ENCODE results near the gene MIOS. TPM values are rescaled to one million over a fixed set of nuclear protein-coding genes. Genes with fewer than 3 reads are reported as not detected.

The MIOS gene
- total RNA-seq, 2 experiments from 2014 or later: 63.0 to 67.3 TPM

DNA sequence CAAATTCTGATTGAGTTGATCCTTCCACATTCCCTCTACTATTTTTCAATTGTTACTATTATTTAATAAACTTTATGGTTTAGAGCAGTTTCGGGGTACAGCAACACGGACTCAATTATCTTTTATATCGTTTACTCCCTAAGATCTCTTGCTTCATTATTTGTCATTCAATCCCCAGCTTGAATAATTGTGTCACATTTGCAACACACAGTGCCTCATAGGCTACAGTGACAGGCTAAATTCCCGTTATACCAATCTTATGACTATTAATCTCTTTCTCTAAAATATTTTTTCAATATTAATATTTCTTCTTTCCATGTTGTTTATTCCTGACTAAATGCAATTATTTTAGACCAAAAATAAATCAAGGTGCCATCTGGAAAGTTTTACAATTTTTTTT is 27.0 kb upstream of the MIOS start:
- intact Hi-C loops (cut with micrococcal nuclease): loop anchor here (10.0 kb wide), 1 partner anchor 115 kb away; no protein-coding TSS in a partner anchor
- H3K4me1 Mint-ChIP-seq (ENCODE audit: low read depth): no peaks in the 10 kb centered on the region
- H3K9me3 Mint-ChIP-seq: no peaks in the 10 kb centered on the region
- no peak overlapping the region for H3K4me3 Mint-ChIP-seq
- peaks cover 3% of the 10 kb centered on the region for H3K27me3 Mint-ChIP-seq
- DNase-seq (no peak), ATAC-seq (no peak)
- H3K27ac Mint-ChIP-seq: no peak overlapping the region
- no peak for TF ChIP-seq CTCF (IDR thresholded peaks at IDR 0.05)
- CTCF ChIA-PET: interaction anchor here (1.1 kb wide), 1 partner anchor 437 kb away, joined by 4 read pairs; no protein-coding TSS in a partner anchor
- no peaks in the 10 kb centered on the region for H3K36me3 Mint-ChIP-seq (ENCODE audit: low read depth)
- POLR2A ChIA-PET: no interaction called here

DNA sequence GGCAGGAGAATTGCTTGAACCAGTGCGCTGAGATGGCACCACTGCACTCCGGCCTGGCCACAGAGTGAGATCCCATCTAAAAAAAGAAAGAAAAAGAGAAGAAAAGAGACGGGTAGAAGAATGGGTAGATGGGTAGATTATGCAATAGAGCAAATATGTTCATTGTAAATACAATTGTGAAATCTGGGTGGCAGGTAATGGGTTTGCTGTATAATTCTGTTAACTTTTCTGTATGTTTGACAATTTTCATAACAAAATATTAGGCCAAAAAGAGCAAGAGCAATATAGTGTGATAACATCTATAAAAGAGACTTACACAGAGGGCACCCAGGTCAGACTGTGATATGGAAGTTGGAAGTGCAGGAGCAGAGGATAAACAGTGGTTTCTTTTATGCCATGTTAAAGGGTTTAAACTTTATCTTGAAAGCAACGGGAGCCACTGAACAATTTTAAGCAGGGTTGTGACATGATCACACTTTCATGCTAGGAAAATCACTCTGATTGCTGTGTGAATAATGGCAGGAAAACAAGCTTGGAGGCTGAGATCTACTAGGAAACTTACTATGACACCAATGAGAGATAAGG is 24.3 kb upstream of the MIOS start:
- CTCF ChIA-PET: interaction anchor here (0.7 to 1.9 kb wide), 7 partner anchors 18 to 446 kb away, joined by 3 to 9 read pairs (median 3); no protein-coding TSS in a partner anchor
- Mint-ChIP-seq H3K36me3 (ENCODE audit: low read depth) (no peaks in the 10 kb centered on the region), H3K4me3 (no peak overlapping the region), H3K27me3 (no peaks in the 10 kb centered on the region), H3K4me1 (ENCODE audit: low read depth) (no peaks in the 10 kb centered on the region), H3K9me3 (no peaks in the 10 kb centered on the region), H3K27ac (no peak overlapping the region)
- ATAC-seq: no peak
- no peak for DNase-seq
- POLR2A ChIA-PET: interaction anchor here (0.5 kb wide), 1 partner anchor 189 kb away, joined by 4 read pairs; no protein-coding TSS in a partner anchor
- intact Hi-C loops (cut with micrococcal nuclease): no loop called here
- TF ChIP-seq CTCF (IDR thresholded peaks at IDR 0.05): no peak

GRCh38 chr7:7548407-7548806 is 18.3 kb upstream of the MIOS start:
- Mint-ChIP-seq H3K36me3 (ENCODE audit: low read depth) (no peaks in the 10 kb centered on the region), H3K4me3 (no peak overlapping the region), H3K27me3 (no peaks in the 10 kb centered on the region), H3K9me3 (no peaks in the 10 kb centered on the region), H3K27ac (no peak overlapping the region), H3K4me1 (ENCODE audit: low read depth) (no peaks in the 10 kb centered on the region)
- intact Hi-C loops (cut with micrococcal nuclease): no loop called here
- CTCF ChIA-PET: no interaction called here
- TF ChIP-seq CTCF (IDR thresholded peaks at IDR 0.05): no peak
- DNase-seq (no peak), ATAC-seq (no peak)
- POLR2A ChIA-PET: interaction anchor here (0.6 kb wide), 1 partner anchor 228 kb away, joined by 3 read pairs; no protein-coding TSS in a partner anchor

GRCh38 chr7:7550663-7551062 is 16.0 kb upstream of the MIOS start:
- TF ChIP-seq CTCF (IDR thresholded peaks at IDR 0.05): no peak
- no peak overlapping the region for H3K27ac Mint-ChIP-seq
- H3K27me3 Mint-ChIP-seq: no peaks in the 10 kb centered on the region
- no peak overlapping the region for H3K4me3 Mint-ChIP-seq
- no peaks in the 10 kb centered on the region for H3K9me3 Mint-ChIP-seq
- no peak for ATAC-seq
- no peak for DNase-seq
- H3K36me3 Mint-ChIP-seq (ENCODE audit: low read depth): no peaks in the 10 kb centered on the region
- intact Hi-C loops (cut with micrococcal nuclease): no loop called here
- CTCF ChIA-PET: interaction anchor here (0.8 to 1.2 kb wide), 2 partner anchors 9 to 451 kb away, joined by 3 read pairs; no protein-coding TSS in a partner anchor
- H3K4me1 Mint-ChIP-seq (ENCODE audit: low read depth): no peaks in the 10 kb centered on the region
- POLR2A ChIA-PET: interaction anchor here (1.2 to 1.4 kb wide), 2 partner anchors 10 to 14 kb away, joined by 3 to 4 read pairs; no protein-coding TSS in a partner anchor

GRCh38 chr7:7552199-7552598 is 14.5 kb upstream of the MIOS start:
- ATAC-seq (no peak), DNase-seq (no peak)
- intact Hi-C loops (cut with micrococcal nuclease): no loop called here
- Mint-ChIP-seq H3K27me3 (no peaks in the 10 kb centered on the region), H3K27ac (no peak overlapping the region), H3K4me1 (ENCODE audit: low read depth) (no peaks in the 10 kb centered on the region), H3K4me3 (no peak overlapping the region), H3K9me3 (no peaks in the 10 kb centered on the region), H3K36me3 (ENCODE audit: low read depth) (no peaks in the 10 kb centered on the region)
- ChIA-PET CTCF (interaction anchor here (0.9 kb wide), 1 partner anchor 449 kb away, joined by 3 read pairs; no protein-coding TSS in a partner anchor), POLR2A (interaction anchor here (0.5 to 1.4 kb wide), 2 partner anchors 12 to 261 kb away, joined by 3 read pairs; no protein-coding TSS in a partner anchor)
- TF ChIP-seq CTCF (IDR thresholded peaks at IDR 0.05): no peak

Measured in activated CD8-positive, alpha-beta T cell treated with anti-CD3 and anti-CD28 coated beads for 36 hours (primary cell).